Measurements from ENCODE around the gene RAB44.

DNA sequence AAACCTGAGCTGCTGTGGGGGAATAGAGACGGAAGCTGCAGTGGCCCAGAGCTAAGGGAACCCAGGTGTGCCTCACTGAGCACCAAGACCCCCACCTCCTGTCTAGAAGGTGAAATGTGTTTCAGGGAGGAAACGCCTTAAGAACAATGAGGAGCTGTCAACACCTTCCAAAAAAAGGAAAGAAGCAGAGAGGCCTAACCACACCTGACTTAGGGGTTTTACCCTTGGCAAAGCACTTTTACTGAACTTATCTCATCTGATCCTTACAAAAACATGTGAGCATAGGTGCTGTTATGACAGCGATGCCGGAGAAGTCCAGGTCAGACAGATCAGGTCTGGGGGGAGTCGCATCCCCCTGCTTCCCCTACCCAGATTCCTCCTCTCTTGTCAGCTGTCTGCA, 35.2 kb upstream of the RAB44 start:
- TF ChIP-seq, protein P1, sequence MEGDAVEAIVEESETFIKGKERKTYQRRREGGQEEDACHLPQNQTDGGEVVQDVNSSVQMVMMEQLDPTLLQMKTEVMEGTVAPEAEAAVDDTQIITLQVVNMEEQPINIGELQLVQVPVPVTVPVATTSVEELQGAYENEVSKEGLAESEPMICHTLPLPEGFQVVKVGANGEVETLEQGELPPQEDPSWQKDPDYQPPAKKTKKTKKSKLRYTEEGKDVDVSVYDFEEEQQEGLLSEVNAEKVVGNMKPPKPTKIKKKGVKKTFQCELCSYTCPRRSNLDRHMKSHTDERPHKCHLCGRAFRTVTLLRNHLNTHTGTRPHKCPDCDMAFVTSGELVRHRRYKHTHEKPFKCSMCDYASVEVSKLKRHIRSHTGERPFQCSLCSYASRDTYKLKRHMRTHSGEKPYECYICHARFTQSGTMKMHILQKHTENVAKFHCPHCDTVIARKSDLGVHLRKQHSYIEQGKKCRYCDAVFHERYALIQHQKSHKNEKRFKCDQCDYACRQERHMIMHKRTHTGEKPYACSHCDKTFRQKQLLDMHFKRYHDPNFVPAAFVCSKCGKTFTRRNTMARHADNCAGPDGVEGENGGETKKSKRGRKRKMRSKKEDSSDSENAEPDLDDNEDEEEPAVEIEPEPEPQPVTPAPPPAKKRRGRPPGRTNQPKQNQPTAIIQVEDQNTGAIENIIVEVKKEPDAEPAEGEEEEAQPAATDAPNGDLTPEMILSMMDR (IDR thresholded peaks at IDR 0.05; ENCODE audit: low read length), result no peak
- no peak for TF ChIP-seq EZH2 (IDR thresholded peaks at IDR 0.05; ENCODE audit: borderline replicate concordance, low read length)

All from OCI-LY1 (cell line).